ENCODE data around the gene PACRG.

DNA sequence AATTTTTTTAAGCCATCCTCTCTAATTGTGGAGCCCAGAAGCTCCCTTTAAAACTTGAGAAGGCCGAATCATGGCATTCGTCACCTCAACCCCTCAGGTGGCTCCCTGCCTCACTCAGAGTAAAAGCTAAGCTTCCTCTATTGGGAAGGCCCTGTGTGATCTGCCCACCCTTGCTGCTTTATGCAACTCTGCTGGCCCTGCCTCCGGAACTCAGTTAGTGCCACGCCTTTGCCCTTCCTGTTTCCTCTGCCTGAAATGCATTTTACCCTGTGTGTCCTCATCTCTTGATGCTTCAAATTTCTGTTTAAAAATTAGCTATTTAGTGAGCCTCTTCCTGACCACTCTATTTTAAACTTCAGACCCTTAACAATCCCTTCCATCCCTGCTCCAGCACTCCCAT, 5.7 kb downstream of the PACRG start:
- TF ChIP-seq SIN3A (conservative IDR thresholded peaks at IDR 0.05 in 1 of 2, IDR thresholded peaks at IDR 0.05 in 1 of 2; ENCODE audit: low read depth in 1 of 2, low read length in 2 of 2) (no peak), POLR2A (IDR thresholded peaks at IDR 0.05; ENCODE audit: control extremely low read depth in 1 of 2, low read depth in 2 of 2, low read length in 2 of 2) (no peak), SRF (IDR thresholded peaks at IDR 0.05; ENCODE audit: low read depth, low read length) (no peak), TAF7 (optimal IDR thresholded peaks at IDR 0.05; ENCODE audit: borderline replicate concordance, low read depth, low read length) (no peak), NRF1 (IDR thresholded peaks at IDR 0.05; ENCODE audit: low read depth, low read length) (no peak), SP4 (IDR thresholded peaks at IDR 0.05; ENCODE audit: low read length) (no peak), ZNF274 (IDR thresholded peaks at IDR 0.05; ENCODE audit: borderline replicate concordance, extremely low read depth, low read length) (no peak), EZH2 (IDR thresholded peaks at IDR 0.05; ENCODE audit: low read depth, low read length, severe bottlenecking) (no peak), POLR2AphosphoS5 (IDR thresholded peaks at IDR 0.05; ENCODE audit: low read depth, low read length) (no peak), SP2 (IDR thresholded peaks at IDR 0.05; ENCODE audit: low read length) (no peak), JUN (IDR thresholded peaks at IDR 0.05; ENCODE audit: low read depth, low read length) (no peak), CHD2 (IDR thresholded peaks at IDR 0.05; ENCODE audit: low read length) (no peak)
- TF ChIP-seq, protein P1, sequence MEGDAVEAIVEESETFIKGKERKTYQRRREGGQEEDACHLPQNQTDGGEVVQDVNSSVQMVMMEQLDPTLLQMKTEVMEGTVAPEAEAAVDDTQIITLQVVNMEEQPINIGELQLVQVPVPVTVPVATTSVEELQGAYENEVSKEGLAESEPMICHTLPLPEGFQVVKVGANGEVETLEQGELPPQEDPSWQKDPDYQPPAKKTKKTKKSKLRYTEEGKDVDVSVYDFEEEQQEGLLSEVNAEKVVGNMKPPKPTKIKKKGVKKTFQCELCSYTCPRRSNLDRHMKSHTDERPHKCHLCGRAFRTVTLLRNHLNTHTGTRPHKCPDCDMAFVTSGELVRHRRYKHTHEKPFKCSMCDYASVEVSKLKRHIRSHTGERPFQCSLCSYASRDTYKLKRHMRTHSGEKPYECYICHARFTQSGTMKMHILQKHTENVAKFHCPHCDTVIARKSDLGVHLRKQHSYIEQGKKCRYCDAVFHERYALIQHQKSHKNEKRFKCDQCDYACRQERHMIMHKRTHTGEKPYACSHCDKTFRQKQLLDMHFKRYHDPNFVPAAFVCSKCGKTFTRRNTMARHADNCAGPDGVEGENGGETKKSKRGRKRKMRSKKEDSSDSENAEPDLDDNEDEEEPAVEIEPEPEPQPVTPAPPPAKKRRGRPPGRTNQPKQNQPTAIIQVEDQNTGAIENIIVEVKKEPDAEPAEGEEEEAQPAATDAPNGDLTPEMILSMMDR (IDR thresholded peaks at IDR 0.05; ENCODE audit: control extremely low read depth in 1 of 3, insufficient read depth in 1 of 3, low read depth in 1 of 3, low read length in 3 of 3) = no peak
- TF ChIP-seq, protein P2, sequence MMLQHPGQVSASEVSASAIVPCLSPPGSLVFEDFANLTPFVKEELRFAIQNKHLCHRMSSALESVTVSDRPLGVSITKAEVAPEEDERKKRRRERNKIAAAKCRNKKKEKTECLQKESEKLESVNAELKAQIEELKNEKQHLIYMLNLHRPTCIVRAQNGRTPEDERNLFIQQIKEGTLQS (IDR thresholded peaks at IDR 0.05; ENCODE audit: insufficient read depth, low read depth, low read length) = no peak
